Fibroblast of lung (primary cell): ENCODE data around the gene NKX6-2. TPM values are rescaled to one million over a fixed set of nuclear protein-coding genes. Genes with fewer than 3 reads are reported as not detected.

ENCODE experiments used
- DNase-seq, 2 donors: peaks; one replicate each; pipeline versions ENCODE4 v3.0.0 to v3.0.0-alpha.2; 2010; ENCODE audit warnings: low read depth in 2 of 2
- H2AFZ ChIP-seq: 2 replicates; pipeline ENCODE4 v1.5.1; 2012; ENCODE audit warnings: low read length, control low read depth, inconsistent platforms
- H3K27ac ChIP-seq: 2 replicates; pipeline ENCODE4 v1.5.1; 2011; ENCODE audit warnings: low read length, control low read depth; ENCODE audit not compliant: insufficient read depth
- H3K27me3 ChIP-seq: 2 replicates; pipeline ENCODE4 v1.5.1; 2011; ENCODE audit warnings: mild to moderate bottlenecking, low read length; ENCODE audit not compliant: control insufficient read depth, insufficient read depth
- H3K36me3 ChIP-seq: 2 replicates; pipeline ENCODE4 v1.5.1; 2011; ENCODE audit warnings: low read length; ENCODE audit not compliant: control insufficient read depth, insufficient read depth
- H3K4me1 ChIP-seq: 2 replicates; pipeline ENCODE4 v1.5.1; 2011; ENCODE audit warnings: low read length; ENCODE audit not compliant: control insufficient read depth, insufficient read depth; ENCODE audit errors: extremely low read depth
- H3K4me2 ChIP-seq: 2 replicates; pipeline ENCODE4 v1.5.1; 2011; ENCODE audit warnings: low read length, control low read depth; ENCODE audit not compliant: insufficient read depth; ENCODE audit errors: extremely low read depth
- H3K4me3 ChIP-seq, 4 experiments: fragments of 200-600 bp in 1 of 4; sonication (generic) in 1 of 4; replicated peaks in 1 of 4; 2 replicates each; pipeline ENCODE4 v1.5.1; 2011 to 2016; ENCODE audit warnings: low read length in 4 of 4, low read depth in 3 of 4, mild to moderate bottlenecking in 3 of 4, control low read depth in 2 of 4, inconsistent platforms in 1 of 4, mixed read lengths in 1 of 4; ENCODE audit not compliant: insufficient read depth in 1 of 4; ENCODE audit errors: control extremely low read depth in 1 of 4
- H3K79me2 ChIP-seq: 2 replicates; pipeline ENCODE4 v1.5.1; 2012; ENCODE audit warnings: mild to moderate bottlenecking, low read length, inconsistent platforms; ENCODE audit not compliant: control insufficient read depth, insufficient read depth
- H3K9ac ChIP-seq: 2 replicates; pipeline ENCODE4 v1.5.1; 2011; ENCODE audit warnings: mild to moderate bottlenecking, low read length, control low read depth; ENCODE audit not compliant: insufficient read depth
- H3K9me3 ChIP-seq: 2 replicates; pipeline ENCODE4 v1.5.1; 2012; ENCODE audit warnings: low read depth, low read length; ENCODE audit not compliant: control insufficient read depth, insufficient read depth
- H4K20me1 ChIP-seq: 2 replicates; pipeline ENCODE4 v1.5.1; 2011; ENCODE audit warnings: low read length; ENCODE audit not compliant: control insufficient read depth, insufficient read depth; ENCODE audit errors: extremely low read depth
- CTCF ChIP-seq, 2 donors: IDR thresholded peaks in 1 of 2; conservative IDR thresholded peaks in 1 of 2; 1 replicate in 1 of 2; 2 replicates in 1 of 2; pipeline ENCODE4 v1.5.1; 2011 to 2012; ENCODE audit warnings: low read length in 2 of 2, control low read depth in 1 of 2, inconsistent platforms in 1 of 2, low read depth in 1 of 2, mild to moderate bottlenecking in 1 of 2
- EZH2 ChIP-seq: IDR thresholded peaks from 2 replicates; pipeline ENCODE4 v1.5.1; 2012; ENCODE audit warnings: low read length, control low read depth, mild to moderate bottlenecking; ENCODE audit errors: missing control alignments
- polyA plus RNA-seq, 2 donors: library from polyadenylated mRNA; depleted of rRNA in 1 of 2; stranded (reverse) in 1 of 2; unstranded in 1 of 2; fragments of >200 nt; gene quantifications; 2 replicates each; pipeline ENCODE4 v1.2.1, GENCODE V29; 2011 to 2012; ENCODE audit warnings: missing spikeins in 1 of 2
- total RNA-seq: library from RNA; depleted of rRNA; stranded (reverse); fragments of >200 nt; gene quantifications from 2 replicates; pipeline ENCODE4 v1.2.1, GENCODE V29; 2014

Gene NKX6-2
- total and polyA plus RNA-seq, 2 donors (not counting 1 experiment from before 2014, with no cell fraction given): not detected

- Histone ChIP-seq H3K9ac (no peak overlapping the region), H3K4me3 (no peak overlapping the region), H2AFZ (no peak overlapping the region), H3K79me2 (no peaks in the 10 kb centered on the region), H3K4me1 (no peaks in the 10 kb centered on the region), H3K36me3 (no peaks in the 10 kb centered on the region), H4K20me1 (no peaks in the 10 kb centered on the region), H3K27ac (no peak overlapping the region), H3K27me3 (peaks cover 33% of the 10 kb centered on the region), H3K4me2 (no peak overlapping the region), H3K9me3 (no peaks in the 10 kb centered on the region)
- TF ChIP-seq CTCF (conservative IDR thresholded peaks at IDR 0.05 in 1 of 2, IDR thresholded peaks at IDR 0.05 in 1 of 2; ENCODE audit: low read depth in 1 of 2, low read length in 2 of 2) (no peak), EZH2 (peak; percentile 95)
- peak in 1 of 2 donors; percentile 7 for DNase-seq
Measured at GRCh38 chr10:132784866-132785722, 853 bp downstream of the NKX6-2 start.

GRCh38 chr10:132783940-132784865 is 1.7 kb downstream of the NKX6-2 start:
- H3K4me3 ChIP-seq: no peak overlapping the region
- no peak for TF ChIP-seq CTCF (conservative IDR thresholded peaks at IDR 0.05 in 1 of 2, IDR thresholded peaks at IDR 0.05 in 1 of 2; ENCODE audit: low read depth in 1 of 2, low read length in 2 of 2)
- no peak for TF ChIP-seq EZH2
- H4K20me1 ChIP-seq: no peaks in the 10 kb centered on the region
- H2AFZ ChIP-seq: no peak overlapping the region
- no peaks in the 10 kb centered on the region for H3K9me3 ChIP-seq
- H3K79me2 ChIP-seq: no peaks in the 10 kb centered on the region
- H3K4me1 ChIP-seq: no peaks in the 10 kb centered on the region
- no peak overlapping the region for H3K4me2 ChIP-seq
- no peaks in the 10 kb centered on the region for H3K36me3 ChIP-seq
- peaks cover 33% of the 10 kb centered on the region for H3K27me3 ChIP-seq
- H3K9ac ChIP-seq: no peak overlapping the region
- no peak overlapping the region for H3K27ac ChIP-seq
- no peak for DNase-seq
